HG03159 (cell line): ENCODE results near the gene JAGN1.
"Not testable (repeated sequence)": the region's sequence is repeated elsewhere in the genome, so short reads cannot be mapped to it uniquely, and the experiment has no call there.

Source experiments
- ATAC-seq: cut with Tn5 transposase; IDR thresholded peaks from one replicate; pipeline ENCODE4 v1.9.1; 2021; ENCODE audit warnings: mild to moderate bottlenecking, moderate library complexity; ENCODE audit not compliant: unreplicated experiment

Gene JAGN1

GRCh38 chr3:9897408-9898372, 7.3 kb downstream of the JAGN1 start:
- peak; percentile 57 for ATAC-seq

- ATAC-seq: no peak
These were observed 8.2 kb downstream of the JAGN1 start for GRCh38 chr3:9898467-9899241.

- ATAC-seq: no peak
These were observed 8.9 kb downstream of the JAGN1 start for GRCh38 chr3:9899289-9899791.

- ATAC-seq: not testable (repeated sequence)
These were observed 10.6 kb downstream of the JAGN1 start for GRCh38 chr3:9900965-9901415.

- no peak for ATAC-seq
These were observed 11.6 kb downstream of the JAGN1 start for GRCh38 chr3:9901967-9902366.

GRCh38 chr3:9902372-9903237, 12.2 kb downstream of the JAGN1 start, which contains the start of gene IL17RE:
Gene IL17RE, plus strand, starts transcription at chr3:9902848. Its CDS starts 85 bp downstream, at chr3:9902933.
- ATAC-seq: no peak

GRCh38 chr3:9903238-9903624, 12.8 kb downstream of the JAGN1 start:
- ATAC-seq: no peak

- no peak for ATAC-seq
These were observed 13.5 kb downstream of the JAGN1 start for GRCh38 chr3:9903904-9904303.

- no peak for ATAC-seq
These were observed 16.1 kb downstream of the JAGN1 start for GRCh38 chr3:9906480-9906879.

GRCh38 chr3:9908286-9908685, 17.9 kb downstream of the JAGN1 start:
- ATAC-seq: no peak

- no peak for ATAC-seq
These were observed 19.0 kb downstream of the JAGN1 start for GRCh38 chr3:9909221-9910013.

GRCh38 chr3:9911863-9912262, 21.5 kb downstream of the JAGN1 start:
- no peak for ATAC-seq

GRCh38 chr3:9912294-9912935, 22.0 kb downstream of the JAGN1 start:
- ATAC-seq: no peak

- ATAC-seq: no peak
These were observed 23.2 kb downstream of the JAGN1 start for GRCh38 chr3:9913601-9914000.

- no peak for ATAC-seq
These were observed 23.6 kb downstream of the JAGN1 start for GRCh38 chr3:9914011-9914410.

- no peak for ATAC-seq
These were observed 24.3 kb downstream of the JAGN1 start for GRCh38 chr3:9914559-9915253.

GRCh38 chr3:9915254-9916141, 25.1 kb downstream of the JAGN1 start:
- no peak for ATAC-seq

GRCh38 chr3:9916346-9916733, 25.9 kb downstream of the JAGN1 start:
- no peak for ATAC-seq
